CD4-positive, alpha-beta T cell treated with Interferon gamma for 1 hour (primary cell): ENCODE results near the gene APBA2.
"Not testable (repeated sequence)": the region's sequence is repeated elsewhere in the genome, so short reads cannot be mapped to it uniquely, and the experiment has no call there.

Source experiments
- DNase-seq: peaks from one replicate; pipeline ENCODE4 v3.0.0-alpha.2; 2020

Gene APBA2

GRCh38 chr15:29142129-29142747 is 256.5 kb downstream of the APBA2 start:
- DNase-seq = no peak

DNA sequence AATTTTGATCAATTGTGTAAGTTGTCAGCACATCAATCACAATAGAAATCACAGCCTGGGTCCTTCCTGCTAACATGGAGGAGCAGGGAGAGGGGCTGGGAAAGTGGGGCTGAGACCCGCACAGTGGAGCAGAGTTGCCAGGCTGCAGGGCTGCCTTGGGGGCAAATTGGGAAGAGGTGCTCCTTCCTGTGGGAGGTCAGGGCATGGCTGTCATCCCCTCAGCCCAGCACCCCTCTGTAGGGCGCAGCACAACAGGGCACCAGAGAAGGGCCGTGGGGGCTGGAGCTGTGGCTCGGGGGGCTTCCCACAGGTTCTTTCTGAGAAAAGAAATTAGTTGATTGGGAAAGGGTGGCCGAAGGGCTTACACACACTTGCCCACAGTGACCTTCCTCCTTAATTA is 257.5 kb downstream of the APBA2 start:
- no peak for DNase-seq

GRCh38 chr15:29143909-29144635 is 258.3 kb downstream of the APBA2 start:
- no peak for DNase-seq

- no peak for DNase-seq
Measured at GRCh38 chr15:29149738-29150075, 263.9 kb downstream of the APBA2 start.

DNA sequence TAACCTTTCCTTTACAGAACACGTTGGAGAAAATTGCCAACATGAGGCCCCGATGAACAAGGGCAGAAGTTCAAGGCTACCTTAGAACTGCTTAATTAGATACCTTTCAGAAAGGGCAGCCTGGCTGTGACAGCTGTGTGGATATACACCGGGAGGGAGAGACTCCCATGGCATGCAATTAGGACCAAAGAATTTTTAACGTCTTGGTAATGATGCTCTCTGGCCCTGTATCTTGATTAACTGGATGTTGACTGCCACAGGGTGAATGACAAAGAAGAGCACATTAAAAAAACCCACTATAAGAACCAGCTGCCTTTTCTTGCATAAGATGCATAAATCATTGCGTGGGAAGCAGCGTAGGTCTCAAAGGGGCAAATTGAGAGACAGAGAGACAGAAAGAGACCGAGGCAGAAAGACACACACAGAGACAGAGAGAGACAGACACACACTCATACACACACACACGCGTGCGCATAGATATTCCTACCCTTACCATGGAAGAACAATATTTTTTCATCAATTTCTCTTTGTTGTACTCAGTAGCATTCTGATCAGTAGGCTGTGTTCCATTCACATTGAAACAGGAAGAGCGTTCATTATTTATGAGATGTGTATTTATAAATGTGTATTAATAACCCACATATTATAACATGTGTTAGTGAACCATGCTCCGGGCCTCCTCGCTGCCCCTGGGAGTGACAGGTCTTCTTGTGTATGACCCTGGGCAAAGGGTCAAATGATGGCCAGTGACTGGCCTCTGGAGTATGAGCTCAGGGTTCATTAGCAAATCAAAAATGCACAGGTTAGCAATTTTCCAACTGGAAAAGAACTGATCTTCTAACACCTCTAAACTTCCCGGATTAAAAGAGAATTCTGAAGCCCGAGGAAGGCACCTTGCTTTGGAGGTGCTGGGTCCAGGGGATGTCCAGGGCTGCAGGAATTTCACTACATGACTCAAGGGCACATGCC is 265.0 kb downstream of the APBA2 start:
- no peak for DNase-seq

DNA sequence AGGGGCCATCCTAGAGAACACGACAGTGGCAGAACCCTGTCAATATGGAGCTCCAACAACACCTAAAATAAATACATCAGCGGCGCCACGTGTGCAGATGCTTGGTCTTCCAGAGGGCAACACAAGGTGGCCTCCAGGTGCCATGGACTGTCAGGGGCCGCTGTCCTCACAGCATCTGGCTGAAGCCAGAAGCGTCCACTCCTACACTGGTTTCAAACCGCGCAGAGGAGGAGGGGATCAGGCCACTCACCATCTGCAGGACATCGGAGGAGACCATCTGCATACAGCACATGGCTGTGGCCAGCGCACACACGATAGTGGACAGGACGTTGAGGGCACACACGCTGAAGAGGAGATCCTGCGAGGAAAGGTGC is 265.7 kb downstream of the APBA2 start:
- DNase-seq = no peak

GRCh38 chr15:29156521-29156920 is 270.7 kb downstream of the APBA2 start:
- no peak for DNase-seq

DNA sequence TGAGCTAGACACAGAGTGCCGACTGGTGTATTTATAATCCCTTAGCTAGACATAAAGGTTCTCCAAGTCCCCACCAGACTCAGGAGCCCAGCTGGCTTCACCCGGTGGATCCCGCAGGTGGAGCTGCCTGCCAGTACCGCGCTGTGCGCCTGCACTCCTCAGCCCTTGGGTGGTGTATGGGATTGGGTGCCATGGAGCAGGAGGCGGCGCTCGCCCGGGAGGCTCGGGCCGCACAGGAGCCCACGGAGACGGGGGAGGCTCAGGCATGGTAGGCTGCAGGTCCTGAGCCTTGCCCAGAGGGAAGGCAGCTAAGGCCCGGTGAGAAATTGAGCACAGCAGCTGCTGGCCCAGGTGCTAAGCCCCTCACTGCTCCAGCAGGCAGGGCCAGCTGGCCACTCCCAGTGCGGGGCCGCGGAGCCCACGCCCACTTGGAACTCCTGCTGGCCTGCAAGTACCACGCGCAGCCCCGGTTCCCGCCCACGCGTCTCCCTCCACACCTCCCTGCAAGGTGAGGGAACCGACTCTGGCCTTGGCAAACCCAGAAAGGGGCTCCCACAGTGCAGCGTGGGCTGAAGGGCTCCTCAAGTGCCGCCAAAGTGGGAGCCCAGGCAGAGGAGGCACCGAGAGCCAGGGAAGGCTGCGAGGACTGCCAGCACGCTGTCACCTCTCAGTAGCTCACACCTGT is 274.1 kb downstream of the APBA2 start:
- no peak for DNase-seq

DNA sequence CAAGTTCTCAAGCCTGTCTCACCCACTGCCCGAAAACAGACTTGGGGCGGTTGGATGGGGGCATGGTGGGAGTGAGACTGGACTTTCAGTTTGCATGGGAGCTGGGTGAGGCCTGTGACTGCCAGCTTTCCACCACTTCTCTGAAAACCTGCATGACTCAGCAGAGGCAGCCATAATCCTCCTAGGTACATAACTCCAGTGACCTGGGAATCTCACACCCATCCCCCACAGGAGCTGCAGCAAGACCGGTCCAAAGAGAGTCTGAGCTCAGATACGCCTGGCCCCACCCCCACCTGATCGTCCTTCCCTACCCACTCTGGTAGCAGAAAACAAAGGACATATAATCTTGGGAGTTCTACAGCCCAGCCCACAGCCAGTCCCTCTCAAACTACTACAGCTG is 276.6 kb downstream of the APBA2 start:
- DNase-seq = no peak

DNA sequence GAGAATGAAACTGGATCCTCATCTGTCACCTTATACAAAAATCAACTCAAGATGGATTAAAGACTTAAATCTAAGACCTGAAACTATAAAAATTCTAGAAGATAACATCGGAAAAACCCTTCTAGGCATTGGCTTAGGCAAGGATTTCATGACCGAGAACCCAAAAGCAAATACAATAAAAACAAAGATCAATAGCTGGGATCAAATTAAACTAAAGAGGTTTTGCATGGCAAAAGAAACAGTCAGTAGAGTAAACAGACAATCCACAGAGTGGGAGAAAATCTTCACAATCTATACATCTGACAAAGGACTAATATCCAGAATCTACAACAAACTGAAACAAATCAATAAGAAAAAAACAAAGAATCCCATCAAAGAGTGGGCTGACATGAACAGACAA is 281.3 kb downstream of the APBA2 start:
- not testable (repeated sequence) for DNase-seq
